ENCODE measurements around the gene RSPO4. TPM values are rescaled to one million over a fixed set of nuclear protein-coding genes. Genes with fewer than 3 reads are reported as not detected.

Gene RSPO4
- total RNA-seq, 1 donor from 2014 or later: not detected

- no peak for DNase-seq (ENCODE audit: low read depth, low spot score)
Measured at GRCh38 chr20:967796-968742, 34.0 kb downstream of the RSPO4 start.

DNA sequence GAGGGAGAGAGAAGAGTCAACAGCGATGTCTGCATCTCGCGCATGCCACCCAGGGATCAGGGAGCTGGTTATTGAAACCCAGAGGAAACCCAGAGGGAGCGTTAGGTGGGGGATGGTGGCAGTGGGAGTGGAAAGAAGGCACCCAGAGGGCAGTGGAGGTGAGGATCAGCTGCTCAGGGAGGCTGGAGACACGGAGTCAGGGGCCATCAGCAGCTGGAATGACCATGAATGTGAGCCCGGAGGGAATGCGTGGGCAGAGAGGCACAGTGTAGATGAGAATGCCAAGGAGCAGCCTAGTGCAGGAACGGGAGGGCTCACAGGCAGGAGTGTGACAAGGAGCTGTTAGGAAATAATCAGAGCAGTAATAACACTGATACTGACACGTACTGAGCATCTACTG is 36.2 kb downstream of the RSPO4 start:
- DNase-seq (ENCODE audit: low read depth, low spot score): no peak

- DNase-seq (ENCODE audit: low read depth, low spot score): no peak
Measured at GRCh38 chr20:963795-964194, 38.3 kb downstream of the RSPO4 start.

DNA sequence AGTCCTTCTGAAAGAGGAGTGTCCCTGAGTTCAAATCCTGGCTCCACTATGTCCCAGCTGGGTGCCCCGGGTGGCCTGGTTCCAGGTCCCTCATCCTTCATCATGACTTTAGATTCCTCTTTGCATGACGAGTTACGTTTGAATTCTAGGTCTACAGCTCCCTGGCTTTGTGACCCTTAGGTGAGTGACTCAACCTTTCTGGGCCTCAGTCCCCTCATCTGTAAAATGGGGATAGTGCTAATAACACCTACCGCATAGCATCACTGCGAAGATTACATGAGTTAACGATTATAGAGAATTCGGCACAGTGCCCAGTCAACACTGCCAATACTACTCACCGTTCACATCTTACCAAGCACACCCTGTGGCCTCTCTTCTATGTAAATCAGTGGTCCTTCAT is 39.4 kb downstream of the RSPO4 start:
- DNase-seq (ENCODE audit: low read depth, low spot score): no peak

DNA sequence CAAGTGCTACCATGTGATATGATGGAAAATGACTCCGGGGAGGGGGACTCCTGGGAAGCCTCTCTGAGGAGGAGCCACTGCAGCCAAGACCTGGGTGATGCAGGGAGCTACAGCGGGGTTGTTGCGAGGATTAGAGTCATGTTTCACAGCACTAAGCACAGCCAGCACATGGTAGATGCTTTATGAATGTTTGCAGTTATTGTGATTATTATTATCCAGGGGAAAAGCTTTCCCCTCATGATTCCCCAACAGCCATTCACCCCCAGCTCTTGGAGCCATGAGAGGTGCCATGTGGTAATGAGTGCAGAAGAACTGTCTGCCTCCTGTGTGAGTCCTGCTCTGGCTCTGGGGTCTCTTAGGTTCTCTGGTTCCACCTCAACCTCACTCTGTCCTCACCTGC is 39.9 kb downstream of the RSPO4 start:
- DNase-seq (ENCODE audit: low read depth, low spot score): no peak

DNA sequence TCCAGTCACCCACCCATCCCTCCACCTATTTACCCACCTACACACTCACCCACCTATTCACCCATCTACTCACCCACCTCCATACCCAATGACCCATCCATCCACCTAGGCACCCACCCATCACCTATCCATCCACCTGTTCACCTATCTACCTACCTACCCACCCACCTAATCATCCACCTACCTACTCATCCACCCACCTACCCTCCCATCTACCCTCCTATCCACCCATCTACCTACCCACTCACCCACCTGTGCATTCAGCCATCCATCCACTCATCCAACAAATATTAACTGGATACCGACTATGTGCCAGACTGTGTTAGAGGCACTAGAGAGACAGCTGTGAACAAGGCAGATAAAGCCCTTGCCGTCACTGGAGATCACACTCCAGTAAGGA is 40.3 kb downstream of the RSPO4 start:
- DNase-seq (ENCODE audit: low read depth, low spot score): no peak

DNA sequence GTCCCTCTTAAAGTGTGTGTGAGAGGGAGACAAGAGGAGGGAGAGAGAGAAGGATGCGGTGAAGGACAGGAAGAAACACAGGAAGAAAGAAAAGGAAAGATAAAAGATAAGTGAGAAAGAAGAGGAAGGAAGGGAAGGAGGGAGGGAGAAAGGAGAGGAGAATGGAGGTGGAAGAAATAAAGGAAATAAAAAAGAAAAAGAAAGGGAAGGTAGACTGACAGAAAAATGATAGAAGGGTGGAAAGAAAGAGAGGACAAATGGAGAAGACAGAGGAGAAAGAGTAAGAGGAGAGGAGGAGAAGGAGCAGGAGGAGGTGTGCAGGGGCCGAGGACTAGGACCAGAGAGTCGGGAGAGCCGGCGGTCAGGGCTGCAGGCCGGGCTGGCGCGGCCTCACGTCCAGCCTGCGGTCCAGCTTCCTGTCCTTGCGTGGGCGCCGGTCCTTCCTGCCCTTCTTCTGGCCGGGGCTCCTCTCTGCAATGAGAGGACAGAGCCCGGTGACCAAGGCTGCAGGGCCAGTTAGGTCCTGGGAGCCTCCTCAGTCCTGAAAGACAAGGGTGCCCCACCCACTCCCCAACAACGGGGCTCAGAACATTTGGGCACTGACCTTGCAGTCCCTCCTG is 42.0 kb downstream of the RSPO4 start:
- DNase-seq (ENCODE audit: low read depth, low spot score): no peak

GRCh38 chr20:958936-959815 is 42.9 kb downstream of the RSPO4 start:
- no peak for DNase-seq (ENCODE audit: low read depth, low spot score)

GRCh38 chr20:957544-957943 is 44.6 kb downstream of the RSPO4 start:
- no peak for DNase-seq (ENCODE audit: low read depth, low spot score)

DNA sequence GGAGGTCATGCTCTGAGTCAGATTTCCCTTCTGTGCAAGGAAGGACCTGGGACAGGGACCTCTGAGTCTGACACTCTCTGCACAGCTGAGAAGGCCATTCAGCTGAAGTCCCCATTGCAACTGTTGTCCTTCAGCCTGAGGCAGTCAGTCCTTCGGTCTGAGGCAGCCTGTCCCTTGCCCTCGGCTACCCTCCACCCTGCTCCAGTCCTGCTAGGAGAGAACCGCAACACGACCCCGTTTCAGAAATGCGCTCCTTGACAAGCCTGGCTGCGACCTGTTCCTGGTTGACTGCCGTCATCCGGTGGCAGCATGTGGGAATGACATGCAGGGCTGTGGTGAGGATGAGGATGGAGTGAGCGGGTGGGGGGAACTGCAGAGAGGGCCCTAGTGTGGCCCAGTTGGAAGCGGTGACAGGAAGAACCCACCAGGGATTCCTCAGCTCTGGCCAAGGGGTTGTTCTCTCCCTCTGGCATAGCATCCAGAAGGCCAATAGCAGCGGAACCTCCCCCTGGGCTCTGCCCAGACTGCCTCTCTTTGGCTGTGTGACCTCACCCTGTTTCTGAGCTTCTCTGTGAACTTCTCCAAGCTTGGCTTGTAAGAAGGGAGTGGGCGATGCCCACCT is 45.7 kb downstream of the RSPO4 start:
- DNase-seq (ENCODE audit: low read depth, low spot score): no peak

DNA sequence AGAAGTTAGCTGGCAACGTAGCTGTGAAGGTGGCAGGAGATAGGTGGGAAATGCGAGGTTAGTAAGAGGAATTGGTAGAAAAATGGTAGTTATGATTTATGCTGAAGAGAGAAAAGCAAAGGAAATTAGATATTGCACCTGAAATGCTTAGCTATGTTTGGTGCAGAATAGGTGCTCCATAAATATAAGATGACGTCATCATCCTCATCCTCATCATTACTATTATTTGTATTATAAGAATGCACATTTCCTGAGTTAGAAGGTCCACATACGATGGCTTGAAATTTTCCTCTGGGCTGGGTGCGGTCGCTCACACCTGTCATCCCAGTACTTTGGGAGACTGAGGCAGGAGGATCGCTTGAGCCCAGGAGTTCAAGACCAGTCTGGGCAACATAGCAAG is 46.5 kb downstream of the RSPO4 start:
- no peak for DNase-seq (ENCODE audit: low read depth, low spot score)

DNA sequence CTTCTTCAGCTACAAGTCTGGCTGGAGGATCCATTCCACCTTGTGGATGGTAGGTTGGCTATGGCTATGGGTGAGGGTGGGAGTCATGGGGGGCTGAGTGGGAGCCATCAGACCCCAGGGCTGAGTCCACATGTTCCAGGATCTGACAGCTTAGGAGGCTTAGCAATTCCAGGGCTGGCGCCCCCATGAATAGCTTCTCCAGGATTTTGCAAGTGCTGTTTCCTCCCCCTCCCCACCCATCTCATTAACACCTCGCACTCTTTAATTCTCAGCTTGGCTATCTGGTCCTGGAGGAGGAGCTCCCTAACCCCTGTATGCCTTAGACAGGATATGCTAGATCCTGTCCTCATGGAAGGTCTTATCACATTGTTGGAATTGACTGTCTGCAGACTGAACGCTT is 47.0 kb downstream of the RSPO4 start:
- no peak for DNase-seq (ENCODE audit: low read depth, low spot score)

GRCh38 chr20:953742-954141 is 48.4 kb downstream of the RSPO4 start:
- DNase-seq (ENCODE audit: low read depth, low spot score): no peak

DNA sequence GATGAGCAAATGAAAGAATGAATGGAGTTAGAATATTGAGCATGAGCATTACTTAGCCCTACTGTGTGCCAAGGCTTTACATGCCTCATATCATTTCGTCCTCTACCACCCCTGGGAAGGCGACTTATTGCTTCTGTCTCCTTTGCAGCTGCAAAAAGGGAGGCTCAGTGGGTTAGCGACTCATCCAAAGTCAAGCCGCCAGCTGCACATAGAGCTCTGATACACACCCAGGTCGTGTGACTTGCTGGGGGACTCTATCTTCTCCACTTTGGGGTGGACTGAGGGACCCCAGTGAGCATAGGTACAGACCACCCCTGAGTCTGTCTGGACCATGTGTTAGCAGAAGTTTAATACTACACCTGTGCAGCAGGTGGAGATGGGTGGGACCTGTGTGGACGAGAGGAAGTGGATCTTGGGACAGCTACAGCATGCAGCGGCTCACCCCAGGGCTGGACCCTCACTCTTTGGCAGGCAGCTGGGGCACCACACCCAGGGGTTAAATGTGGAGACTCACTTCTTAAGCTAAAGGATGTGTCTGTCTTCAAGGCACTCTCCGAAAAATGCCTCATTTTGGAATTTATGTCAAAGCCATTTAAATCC is 49.8 kb downstream of the RSPO4 start:
- DNase-seq (ENCODE audit: low read depth, low spot score): no peak

DNA sequence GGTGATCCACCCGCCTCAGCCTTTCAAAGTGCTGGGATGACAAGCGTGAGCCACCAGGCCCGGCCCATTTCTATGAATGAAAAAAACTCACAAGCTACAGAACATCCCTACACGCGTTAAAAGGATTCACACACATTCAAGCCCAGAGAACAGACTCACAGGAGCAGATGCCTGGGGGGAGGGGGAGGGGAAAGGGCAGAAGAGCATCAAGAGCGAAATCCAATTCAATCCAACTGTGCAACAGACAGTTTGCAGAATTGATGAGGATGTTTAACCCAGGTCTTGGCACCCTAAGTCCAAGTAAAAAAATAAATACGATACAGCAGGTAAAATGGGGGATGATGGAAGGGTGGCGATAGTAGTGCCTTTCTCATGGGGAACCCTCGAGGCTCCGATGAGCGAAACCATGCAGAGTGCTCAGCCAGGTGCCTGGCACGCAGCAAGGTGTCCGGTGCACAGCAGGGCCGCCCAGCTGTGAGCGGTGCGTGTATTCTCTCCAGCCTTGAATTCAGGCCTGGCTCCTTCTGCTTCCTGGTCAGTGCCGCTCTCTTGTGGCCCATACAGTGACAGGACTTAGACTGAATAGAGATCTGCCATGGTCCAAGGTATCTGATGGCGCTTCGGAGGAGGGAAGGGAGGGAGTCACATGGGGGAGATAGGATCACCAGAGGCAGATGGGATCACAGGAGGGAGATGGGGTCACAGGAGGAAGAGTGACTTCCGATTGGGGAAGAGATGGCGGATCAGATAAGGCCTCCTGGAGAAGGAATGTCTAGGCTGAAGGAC is 50.5 kb downstream of the RSPO4 start:
- DNase-seq (ENCODE audit: low read depth, low spot score): no peak

DNA sequence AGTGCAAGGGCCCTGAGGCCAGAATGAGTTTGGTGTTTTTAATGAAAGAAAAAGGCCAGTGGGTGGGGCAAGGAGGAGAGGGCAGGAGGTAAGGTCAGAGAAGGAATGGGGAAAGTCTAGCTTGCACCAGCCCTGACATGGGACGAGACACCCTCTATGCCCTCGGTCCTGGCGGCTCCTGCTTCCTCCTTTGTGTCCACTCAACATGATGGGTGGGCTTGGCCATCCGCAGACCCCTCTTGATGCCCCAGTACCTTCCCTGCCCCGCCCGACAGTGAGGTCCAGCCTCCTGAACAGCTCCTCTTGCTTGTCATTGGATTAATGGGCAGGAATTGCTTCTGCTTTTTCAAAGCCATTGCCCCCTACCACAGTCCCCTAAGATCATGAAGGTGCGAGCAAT is 52.4 kb downstream of the RSPO4 start:
- DNase-seq (ENCODE audit: low read depth, low spot score): no peak

DNA sequence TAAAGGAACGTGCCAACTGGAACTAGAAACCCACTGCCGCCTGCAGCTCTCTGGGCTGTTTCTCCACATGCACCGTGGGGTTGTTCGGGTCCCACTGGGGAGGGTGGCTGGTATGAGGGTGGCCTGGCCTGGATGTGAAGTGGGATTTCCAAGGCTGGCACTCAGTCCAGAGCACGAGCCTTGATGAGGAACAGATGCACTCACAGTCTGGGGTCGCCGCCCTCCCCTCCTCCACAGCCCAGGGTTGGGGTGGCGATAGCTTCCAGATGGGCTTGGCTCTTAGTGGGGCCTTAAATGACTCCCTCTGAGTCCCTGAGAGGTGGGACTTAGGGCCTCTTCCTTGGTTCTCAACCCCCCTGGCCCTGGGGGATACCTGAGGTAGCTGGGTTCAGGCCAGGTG is 55.3 kb downstream of the RSPO4 start:
- DNase-seq (ENCODE audit: low read depth, low spot score): no peak

DNA sequence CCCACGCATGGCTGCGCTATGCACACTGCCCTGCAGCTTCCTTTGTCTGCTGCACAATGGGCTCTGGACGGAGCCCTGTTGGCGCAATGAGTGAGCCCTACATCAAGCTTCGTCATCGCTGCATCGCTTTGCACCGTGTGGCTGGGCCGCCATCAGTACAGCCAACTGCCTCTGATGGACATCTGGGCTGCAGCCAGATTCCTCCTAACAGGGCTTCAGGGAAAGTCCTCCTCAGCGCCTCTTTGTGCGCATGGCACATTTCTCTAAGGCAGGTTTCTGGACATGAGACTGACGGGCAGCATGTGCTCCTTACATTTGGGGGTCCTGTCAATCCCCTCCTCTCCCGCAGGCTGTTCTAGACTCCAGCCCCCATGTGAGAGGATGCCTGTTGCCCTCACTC is 56.3 kb downstream of the RSPO4 start:
- DNase-seq (ENCODE audit: low read depth, low spot score): no peak

- DNase-seq (ENCODE audit: low read depth, low spot score): no peak
Measured at GRCh38 chr20:944774-945410, 57.2 kb downstream of the RSPO4 start.

DNA sequence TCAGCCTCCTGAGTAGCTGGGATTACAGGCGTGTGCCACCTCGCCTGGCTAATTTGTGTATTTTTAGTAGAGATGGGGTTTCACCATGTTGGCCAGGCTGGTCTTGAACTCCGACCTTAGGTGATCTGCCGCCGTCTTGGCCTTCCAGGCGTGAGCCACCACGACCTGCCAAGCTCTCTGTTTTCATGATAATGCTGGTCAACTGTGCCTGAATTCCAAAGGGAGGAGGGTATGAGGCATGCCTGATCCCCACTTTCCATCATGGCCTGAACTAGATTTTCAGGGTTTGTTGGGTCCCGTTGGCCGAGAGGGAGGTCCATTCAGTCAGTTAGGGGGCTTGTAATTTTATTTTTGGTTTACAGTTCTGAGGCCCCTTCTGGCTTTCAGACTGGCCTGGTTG is 58.0 kb downstream of the RSPO4 start:
- DNase-seq (ENCODE audit: low read depth, low spot score): no peak
